Activated CD4-positive, CD25-positive, alpha-beta regulatory T cell treated with anti-CD3 and anti-CD28 coated beads, Interleukin-2, amount 50 U/mL, for 24 hours (primary cell): Measurements from ENCODE around the gene SLC12A7.

ENCODE experiments used
- ATAC-seq, 2 donors: fragments of 150-1000 bp; cut with Tn5 transposase; one replicate each; pipeline ENCODE4 v1.10.0; 2021; ENCODE audit warnings: mild to moderate bottlenecking in 1 of 2, moderate library complexity in 1 of 2

Gene SLC12A7

GRCh38 chr5:1048162-1048721 is 63.6 kb downstream of the SLC12A7 start:
- no peak for ATAC-seq

GRCh38 chr5:1047332-1047965 is 64.4 kb downstream of the SLC12A7 start:
- no peak for ATAC-seq

DNA sequence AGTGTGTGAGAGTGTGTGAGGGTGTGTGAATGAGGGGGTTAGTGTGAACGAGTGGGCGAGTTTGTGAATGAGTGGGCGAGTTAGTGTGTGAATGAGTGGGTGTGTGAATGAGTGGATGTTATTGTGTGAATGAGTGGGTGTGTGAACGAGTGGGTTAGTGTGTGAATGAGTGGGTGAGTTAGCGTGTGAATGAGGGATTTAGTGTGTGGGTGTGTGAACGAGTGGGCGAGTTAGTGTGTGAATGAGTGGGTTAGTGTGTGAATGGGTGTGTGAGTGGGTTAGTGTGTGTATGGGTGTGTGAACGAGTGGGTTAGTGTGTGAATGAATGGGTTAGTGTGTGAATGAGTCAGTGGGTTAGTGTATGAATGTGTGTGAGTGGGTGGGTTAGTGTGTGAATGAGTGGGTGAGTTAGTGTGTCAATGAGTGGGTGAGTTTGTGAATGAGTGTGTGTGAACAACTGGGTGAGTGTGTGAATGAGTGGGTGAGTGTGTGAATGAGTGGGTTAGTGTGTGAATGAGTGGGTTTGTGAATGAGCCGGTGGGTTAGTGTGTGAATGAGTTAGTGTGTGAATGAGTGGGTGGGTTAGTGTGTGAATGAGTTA is 65.8 kb downstream of the SLC12A7 start:
- ATAC-seq, result no peak

GRCh38 chr5:1044117-1044516 is 67.7 kb downstream of the SLC12A7 start:
- ATAC-seq, result no peak

- ATAC-seq, result no peak
These were observed 68.5 kb downstream of the SLC12A7 start for GRCh38 chr5:1043327-1043726.

DNA sequence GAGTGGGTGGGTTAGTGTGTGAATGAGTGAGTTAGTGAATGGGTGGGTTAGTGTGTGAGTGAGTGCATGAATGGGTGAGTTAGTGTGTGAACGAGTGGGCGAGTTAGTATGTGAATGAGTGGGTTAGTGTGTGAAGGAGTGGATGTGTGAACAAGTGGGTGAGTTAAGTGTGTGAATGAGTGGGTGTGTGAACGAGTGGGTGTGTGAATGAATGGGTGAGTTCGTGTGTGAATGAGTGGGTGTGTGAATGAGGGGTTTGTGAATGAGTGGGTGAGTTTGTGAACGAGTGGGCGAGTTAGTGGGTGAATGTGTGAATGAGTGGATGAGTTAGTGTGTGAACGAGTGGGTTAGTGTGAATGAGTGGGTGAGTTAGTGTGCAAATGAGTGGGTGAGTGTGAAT is 69.2 kb downstream of the SLC12A7 start:
- ATAC-seq, result no peak

- ATAC-seq, result peak; percentile 13 to 17
These were observed 70.4 kb downstream of the SLC12A7 start for GRCh38 chr5:1041225-1042143.

- ATAC-seq, result no peak
These were observed 71.3 kb downstream of the SLC12A7 start for GRCh38 chr5:1040571-1040970.

- no peak for ATAC-seq
These were observed 72.1 kb downstream of the SLC12A7 start for GRCh38 chr5:1039706-1040260.

DNA sequence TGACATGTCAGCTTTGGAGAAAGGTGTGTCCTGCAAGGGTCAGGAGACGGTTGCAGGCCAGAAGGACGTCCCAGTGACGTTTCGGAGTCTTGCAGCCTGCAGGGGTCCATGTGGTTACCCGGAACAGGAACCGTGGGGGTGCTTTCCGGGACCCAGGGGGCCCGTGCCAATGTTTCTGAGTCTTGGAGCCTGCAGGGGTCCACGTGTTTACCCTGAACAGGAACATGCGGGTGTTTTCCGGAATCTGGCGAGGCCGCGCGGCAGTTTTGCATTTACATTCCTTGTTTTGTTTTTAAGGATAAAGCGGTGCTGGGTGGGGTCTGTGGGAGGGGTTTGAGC is 72.7 kb downstream of the SLC12A7 start:
- ATAC-seq, result no peak

DNA sequence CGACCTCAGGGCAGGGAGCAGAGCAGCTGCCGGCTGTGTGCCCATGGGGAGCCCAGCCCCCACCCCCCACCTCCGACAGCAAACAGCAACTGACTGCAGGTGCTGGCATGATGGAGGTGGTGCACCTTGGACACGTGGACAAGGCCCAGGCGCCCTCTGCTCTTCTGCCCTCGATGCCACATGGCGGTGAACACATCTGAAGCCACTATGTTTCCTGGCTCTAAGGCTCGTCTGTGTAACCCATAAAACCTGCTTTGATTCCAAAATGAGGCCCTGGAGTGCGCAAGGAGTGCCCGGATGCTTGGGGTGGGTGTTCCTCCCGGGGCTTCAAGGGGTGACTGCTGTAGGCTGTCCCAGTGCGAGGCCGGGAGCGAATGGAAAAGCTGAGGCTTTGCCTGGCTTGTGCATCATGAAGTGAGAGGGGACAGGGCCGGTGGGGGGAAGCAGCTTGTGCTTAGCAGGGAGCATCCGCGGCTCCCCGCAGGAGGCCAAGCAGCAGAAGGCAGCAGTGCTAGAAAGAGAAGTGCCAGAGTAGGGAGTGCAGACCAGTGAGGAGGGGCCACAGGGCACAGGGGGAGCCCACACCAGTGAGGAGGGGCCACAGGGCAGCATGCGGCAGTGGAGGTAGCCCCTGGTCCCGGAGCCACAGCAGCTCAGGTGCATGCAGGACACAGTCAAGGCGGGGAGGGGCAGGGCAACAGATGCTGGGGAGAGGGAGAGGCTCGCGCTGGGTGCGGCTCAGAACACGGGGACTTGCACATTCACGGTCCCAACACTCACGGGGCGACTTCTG is 73.2 kb downstream of the SLC12A7 start:
- no peak for ATAC-seq

- ATAC-seq, result no peak
These were observed 74.0 kb downstream of the SLC12A7 start for GRCh38 chr5:1037671-1038416.

DNA sequence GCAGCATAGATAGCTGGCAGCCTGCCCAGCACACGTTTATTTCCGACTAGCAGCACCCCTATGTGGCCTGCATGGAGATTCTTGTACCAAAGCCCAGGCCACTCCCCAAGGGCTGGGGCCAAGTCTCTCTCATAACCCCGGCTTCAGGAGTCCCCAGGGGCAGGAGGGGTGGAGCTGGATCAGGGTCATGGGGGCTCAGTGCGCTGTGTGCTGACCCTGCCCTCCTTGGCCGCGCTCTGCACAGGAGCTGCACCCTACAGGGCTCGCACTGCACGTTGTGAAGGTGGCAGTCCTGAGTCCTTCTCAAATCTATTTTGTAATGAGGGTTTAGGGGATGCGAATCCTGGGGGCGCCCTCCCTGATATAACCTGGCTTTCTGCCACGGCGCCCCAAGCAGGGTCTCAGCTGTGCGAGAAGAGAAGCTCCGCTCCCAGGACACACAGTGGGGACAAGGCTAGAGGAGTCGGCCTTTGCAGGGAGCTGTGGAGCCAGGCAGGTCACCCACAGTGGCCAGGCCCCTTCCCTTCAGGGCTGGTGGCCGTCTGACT is 74.7 kb downstream of the SLC12A7 start:
- ATAC-seq, result no peak

DNA sequence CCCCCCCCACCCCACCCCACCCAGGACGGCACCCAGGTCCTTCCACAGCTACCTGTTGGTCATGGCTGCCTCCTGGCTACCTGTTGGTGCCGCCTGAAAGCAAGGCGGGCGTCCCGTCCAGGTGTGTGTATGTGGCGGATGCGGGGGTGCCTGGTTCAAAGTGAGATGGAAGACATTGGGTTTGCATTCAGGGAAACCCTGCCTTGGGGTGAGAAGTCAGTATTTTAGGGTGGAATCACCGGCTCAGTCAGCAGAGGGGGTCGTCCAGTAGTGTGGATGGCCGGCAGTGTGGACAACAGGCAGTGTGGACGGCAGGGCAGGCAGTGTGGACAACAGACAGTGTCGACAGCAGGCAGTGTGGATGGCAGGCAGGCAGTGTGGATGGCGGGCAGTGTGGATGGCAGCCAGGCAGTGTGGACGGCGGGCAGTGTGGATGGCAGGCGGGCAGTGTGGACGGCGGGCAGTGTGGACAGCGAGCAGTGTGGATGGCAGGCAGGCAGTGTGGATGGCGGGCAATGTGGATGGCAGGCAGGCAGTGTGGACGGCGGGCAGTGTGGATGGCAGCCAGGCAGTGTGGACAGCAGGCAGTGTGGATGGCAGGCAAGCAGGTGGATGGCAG is 75.2 kb downstream of the SLC12A7 start:
- ATAC-seq, result no peak

GRCh38 chr5:1035421-1036405 is 76.2 kb downstream of the SLC12A7 start:
- no peak for ATAC-seq

DNA sequence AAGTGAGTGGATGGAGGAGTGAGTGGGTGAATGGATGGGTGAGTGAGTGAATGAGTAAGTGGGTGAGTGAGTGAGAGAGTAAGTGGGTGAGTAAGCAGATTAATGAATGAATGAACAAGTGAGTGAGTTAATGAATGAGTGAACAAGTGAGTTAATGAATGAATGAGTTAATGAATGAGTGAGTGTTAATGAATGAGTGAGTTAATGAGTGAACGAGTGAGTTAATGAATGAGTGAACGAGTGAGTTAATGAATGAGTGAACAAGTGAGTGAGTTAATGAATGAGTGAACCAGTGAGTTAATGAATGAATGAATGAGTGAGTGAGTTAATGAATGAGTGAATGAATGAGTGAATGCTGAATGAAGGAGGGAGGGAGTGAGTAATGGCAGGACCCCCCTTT is 76.9 kb downstream of the SLC12A7 start:
- no peak for ATAC-seq

- no peak for ATAC-seq
These were observed 77.4 kb downstream of the SLC12A7 start for GRCh38 chr5:1034421-1034905.

DNA sequence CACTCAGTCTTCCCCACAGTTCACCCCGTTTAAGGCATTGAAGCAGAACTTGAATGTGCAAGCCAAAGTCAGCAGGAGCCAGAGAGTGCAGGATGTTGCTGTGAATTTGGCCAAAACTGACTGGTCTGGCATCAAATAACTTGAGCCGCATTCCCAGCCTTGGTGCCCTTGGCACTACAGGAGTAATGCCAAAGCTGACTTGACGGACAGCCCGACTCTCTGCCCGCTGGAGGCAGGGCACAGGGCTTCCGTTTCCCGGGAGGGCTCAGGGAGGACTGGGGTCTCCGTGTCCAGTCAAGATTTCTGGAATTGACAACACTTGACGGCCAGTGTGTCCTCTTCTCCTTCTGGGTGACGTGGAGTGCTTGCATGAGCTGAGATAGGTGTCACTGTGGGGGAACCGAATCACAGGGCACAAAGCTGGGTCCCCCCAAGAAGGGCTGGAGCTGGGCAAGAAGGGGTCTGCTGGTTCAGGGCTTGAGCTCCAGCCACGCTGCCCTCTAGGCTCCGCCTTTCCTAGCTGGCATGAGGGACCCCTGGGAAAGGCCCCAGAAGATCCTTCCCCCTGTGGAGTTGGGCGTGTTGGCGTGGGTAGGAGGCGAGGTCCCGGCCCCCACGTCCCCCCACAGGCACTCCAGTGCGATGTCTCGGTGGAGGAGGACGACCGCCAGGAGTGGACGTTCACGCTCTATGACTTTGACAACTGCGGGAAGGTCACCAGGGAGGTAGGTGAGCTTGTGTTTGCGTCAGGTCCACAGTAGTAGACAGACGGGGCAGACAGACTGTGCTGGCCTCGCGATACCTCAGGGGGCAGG is 78.0 kb downstream of the SLC12A7 start:
- ATAC-seq, result no peak

GRCh38 chr5:1033178-1033577 is 78.7 kb downstream of the SLC12A7 start:
- ATAC-seq, result no peak
